GM18511 (cell line): Measurements from ENCODE around the gene ELFN2.
"Not testable (repeated sequence)": the region's sequence is repeated elsewhere in the genome, so short reads cannot be mapped to it uniquely, and the experiment has no call there.

ENCODE experiments used
- ATAC-seq: cut with Tn5 transposase; IDR thresholded peaks from one replicate; pipeline ENCODE4 v1.9.1; 2021; ENCODE audit warnings: mild to moderate bottlenecking, moderate library complexity; ENCODE audit not compliant: unreplicated experiment

ELFN2 gene

GRCh38 chr22:37340331-37341262 lies 86.7 kb downstream of the ELFN2 start:
- no peak for ATAC-seq

DNA sequence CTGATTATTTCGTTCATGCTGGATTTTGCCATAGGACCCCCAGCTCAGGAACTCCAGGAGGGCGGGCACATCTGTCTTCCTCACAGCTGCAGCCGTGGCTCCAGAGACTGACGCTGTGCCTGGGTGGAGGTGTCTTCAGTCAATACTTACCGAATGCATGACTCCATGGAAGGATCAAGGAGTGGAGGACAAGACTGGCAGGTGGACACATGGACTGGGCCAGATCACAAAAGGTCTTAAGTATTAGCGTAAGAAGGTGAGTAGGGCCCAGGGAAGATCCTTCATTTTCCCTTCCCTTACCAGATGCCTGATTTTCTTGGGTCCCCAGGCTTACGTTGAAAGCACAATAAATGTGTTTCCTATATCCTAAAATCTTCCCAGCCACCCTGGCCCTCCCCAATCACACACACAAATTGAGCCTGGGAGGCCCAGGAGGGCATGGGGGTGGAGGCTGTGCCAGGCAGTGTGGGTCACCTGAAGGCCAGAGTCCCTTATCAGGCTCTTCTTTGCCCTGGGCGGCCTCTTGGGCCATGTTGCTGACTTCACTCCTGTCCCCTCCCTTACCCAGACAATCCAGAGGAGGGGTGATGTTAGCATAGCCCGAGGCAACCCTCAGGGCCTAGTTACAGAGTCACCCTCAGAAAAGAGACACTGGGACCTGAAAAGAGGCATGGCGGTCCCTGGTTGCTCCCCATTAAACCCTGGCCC lies 88.6 kb downstream of the ELFN2 start:
- no peak for ATAC-seq

GRCh38 chr22:37337204-37337943 lies 89.9 kb downstream of the ELFN2 start:
- no peak for ATAC-seq

DNA sequence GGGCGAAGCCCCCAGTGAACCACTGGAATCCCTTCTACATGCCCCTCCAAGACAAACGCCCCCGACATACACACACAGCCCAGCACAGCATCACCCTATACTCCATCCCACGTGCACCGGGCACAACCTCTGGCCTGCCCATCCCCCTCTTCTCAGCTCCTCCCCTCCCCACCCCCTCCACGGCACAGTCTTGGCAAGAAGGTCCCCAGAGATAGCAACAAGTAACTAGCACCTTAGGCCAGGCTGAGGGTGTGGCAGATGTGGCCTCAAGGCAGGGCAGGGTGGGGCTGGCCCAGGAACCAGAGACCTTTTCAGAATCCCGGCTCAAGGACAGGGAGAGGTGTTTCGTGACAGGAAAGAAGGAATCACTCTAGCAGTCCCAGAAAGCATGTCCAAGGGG lies 90.7 kb downstream of the ELFN2 start:
- no peak for ATAC-seq

DNA sequence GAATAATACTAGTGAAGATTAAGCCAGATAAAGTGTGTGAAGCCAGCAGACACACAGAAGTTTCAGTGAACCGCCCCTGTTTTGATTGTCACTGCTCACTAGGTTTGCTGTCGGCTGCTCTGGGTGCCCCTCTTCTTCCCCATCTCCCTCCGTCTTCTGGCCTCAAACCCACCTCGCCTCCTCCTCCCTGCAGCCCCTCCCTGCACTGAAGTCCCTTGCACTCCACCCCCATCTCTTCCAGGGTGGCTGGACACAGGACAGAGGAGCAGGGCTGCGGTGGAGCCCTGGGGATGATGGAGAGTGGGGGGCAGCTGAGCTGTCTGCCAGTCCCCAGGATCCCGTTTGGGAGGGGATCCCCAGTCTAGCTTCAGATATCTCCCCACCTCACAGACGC lies 91.5 kb downstream of the ELFN2 start:
- no peak for ATAC-seq

DNA sequence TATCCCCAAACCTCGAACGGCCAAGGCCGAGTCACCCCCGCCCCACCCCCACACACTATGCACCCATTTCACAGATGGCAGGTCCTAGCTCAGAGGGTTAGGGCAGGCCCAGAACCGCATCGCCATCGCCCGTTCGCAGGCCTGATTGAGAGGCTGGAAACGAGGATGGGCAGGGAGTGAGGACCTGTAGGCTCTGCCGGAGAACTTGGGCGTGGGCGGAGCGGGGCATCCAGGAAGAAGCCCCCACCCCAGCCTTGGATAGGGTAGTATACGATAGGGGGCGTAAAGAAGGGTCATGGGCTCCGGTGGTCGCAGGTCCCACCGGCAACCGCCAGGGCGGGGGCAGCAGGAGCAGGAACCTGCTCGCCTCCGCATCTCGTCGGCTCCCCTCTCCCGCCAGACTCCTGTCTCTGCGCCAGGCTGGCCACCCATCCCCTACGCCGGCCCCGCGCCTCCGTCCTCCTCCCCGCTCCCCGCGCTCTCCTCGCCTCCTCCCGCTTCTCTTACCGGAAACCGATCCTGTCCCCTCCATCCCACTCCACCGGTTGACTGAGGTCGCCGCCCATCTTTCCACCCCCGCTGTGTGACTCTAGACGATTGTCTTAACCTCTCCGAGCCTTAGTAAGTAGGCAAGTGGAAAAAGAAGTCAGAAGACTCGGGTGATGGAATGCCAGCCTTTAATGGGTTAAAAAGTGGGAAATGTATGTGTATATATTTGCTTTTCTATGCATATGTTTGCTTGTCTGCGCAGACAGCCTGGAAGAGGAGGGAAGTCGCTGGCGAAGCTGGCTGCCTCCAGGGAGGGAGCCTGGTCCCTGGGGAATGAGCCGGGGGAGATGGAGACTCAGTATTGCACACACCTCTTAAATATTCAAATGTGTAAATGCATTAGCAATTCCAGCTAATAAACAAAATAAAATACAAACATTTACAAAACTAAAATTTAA lies 92.1 kb downstream of the ELFN2 start:
- ATAC-seq: no peak

- ATAC-seq: no peak
Observed at GRCh38 chr22:37334461-37334858, 92.8 kb downstream of the ELFN2 start.

DNA sequence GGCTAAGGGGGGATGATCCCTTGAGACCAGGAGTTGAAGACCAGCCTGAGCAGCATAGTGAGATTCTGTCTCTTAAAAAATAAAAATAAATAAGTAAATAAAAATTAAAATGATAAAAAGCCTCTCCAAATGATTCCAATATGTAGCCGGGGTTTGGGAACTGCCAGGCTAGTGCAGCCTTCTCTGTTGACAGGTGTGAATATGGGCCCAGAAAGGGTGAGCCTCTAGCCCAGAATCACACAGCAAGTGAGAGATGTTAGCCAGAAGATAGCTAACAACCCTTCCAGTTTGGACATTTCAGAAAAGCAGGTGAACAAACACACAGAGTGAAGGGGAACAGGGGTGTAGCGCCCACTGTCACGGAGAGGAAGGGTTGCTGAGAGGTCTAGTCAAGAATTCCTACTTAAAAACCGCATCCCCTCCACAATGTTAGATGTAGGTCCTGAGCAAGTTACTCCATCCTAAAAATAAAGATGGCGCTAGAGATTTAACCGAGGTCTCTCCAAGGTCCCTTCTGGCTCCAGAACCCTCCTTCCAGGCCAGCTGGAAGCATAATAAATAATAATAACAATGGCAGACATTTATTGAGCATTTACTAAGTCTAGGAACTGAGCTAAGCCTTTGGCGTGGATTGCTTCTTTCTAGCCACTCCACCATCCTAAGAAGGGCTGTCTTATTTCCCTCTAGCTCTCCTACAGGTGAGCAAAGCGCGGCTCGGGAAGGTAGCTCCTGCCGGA lies 93.4 kb downstream of the ELFN2 start:
- no peak for ATAC-seq

- ATAC-seq: no peak
Observed at GRCh38 chr22:37331856-37332536, 95.3 kb downstream of the ELFN2 start.

- no peak for ATAC-seq
Observed at GRCh38 chr22:37331034-37331428, 96.2 kb downstream of the ELFN2 start.

DNA sequence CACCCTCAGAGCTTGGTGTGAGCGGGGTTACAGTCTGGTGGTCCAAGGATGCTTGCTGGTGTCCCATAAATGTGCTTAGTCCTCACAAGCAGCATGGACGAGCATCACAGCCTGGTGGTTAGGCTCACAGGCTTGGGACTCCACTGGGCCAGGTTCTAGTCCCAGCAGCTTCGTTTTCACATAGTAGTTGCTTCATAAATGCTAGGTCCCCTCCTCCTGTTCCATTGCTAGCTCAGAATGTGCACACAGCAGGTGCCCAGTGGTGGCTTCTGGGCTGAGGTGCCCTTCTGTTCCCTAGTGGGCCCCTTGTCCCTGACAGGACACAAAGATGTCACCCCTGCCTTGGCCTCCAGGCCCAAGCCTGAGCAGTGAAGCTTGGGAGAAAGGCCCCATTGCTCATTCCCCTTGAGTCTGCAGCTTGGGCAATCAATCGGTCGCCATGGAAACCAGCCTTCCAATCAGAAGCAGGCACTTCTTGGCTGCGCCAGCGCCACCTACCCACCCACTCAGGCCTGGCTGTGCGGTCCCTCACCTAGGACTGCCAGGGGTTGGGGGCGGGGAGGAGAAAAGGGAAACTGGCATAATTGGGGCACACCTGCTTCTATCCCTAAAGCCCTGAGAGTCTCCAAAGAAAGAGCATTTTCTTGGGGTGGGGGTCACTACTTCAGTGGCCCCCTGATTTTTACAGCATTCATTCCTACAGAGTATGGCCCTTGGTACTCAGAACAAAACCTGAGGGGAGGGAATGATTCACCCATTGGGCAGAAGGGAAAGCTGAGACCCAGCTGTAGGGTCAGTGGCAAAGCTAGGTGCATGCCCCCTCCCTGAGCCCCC lies 96.9 kb downstream of the ELFN2 start:
- ATAC-seq: no peak

- ATAC-seq: no peak
Observed at GRCh38 chr22:37329238-37330140, 97.8 kb downstream of the ELFN2 start.

GRCh38 chr22:37328538-37329237 lies 98.6 kb downstream of the ELFN2 start:
- ATAC-seq: not testable (repeated sequence)

DNA sequence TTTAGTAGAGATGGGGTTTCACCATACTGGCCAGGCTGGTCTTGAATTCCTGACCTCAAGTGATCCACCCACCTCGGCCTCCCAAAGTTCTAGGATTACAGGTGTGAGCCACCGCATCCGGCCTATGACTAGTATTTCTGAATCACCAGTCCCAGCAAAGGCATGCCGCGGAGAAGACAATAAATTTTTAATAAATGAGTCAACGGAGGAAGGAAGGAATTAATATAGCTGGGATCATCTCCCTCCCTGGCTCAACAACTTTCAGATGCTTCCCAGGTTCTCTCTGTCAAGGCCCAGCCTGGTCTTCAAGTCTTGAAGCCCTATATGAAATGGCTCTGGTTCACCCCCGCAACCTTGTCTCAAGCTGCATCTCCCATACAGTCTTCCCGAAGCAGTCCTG lies 99.3 kb downstream of the ELFN2 start:
- no peak for ATAC-seq

- no peak for ATAC-seq
Observed at GRCh38 chr22:37326726-37327125, 100.6 kb downstream of the ELFN2 start.

DNA sequence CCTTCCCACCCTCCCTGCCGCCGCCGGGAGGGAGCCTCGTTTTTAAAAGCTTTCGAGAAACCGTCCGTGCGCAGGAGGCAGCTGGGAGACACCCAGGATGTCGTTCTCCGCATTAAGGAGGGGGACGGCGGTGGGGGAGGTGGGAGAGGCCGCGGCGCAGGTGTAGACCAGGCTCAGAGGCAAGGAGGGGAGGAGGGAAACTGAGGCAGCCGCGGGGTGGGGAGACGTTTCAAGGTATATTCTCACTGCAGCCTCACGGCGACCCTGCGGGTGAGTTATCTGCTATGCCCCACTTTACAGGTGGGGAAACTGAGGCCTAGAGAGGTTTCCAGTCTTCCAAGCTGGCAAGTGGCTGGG lies 102.3 kb downstream of the ELFN2 start:
- ATAC-seq: no peak
